Measurements from ENCODE around the gene TMEM14A.
"Not testable (repeated sequence)": the region's sequence is repeated elsewhere in the genome, so short reads cannot be mapped to it uniquely, and the experiment has no call there.

The TMEM14A gene

GRCh38 chr6:52686878-52687699 is 16.2 kb downstream of the TMEM14A start:
- TF ChIP-seq POLR2AphosphoS5 (IDR thresholded peaks at IDR 0.05; ENCODE audit: low read depth, low read length) (no peak), PAX5 (IDR thresholded peaks at IDR 0.05; ENCODE audit: insufficient read depth, low read length, severe bottlenecking) (no peak), POLR2A (IDR thresholded peaks at IDR 0.05; ENCODE audit: low read depth, low read length) (no peak), POU2F2 (IDR thresholded peaks at IDR 0.05; ENCODE audit: low read depth, low read length) (no peak), SPI1 (IDR thresholded peaks at IDR 0.05; ENCODE audit: low read depth, low read length) (no peak), TAF1 (IDR thresholded peaks at IDR 0.05; ENCODE audit: low read depth, low read length) (no peak)
- no peak for FAIRE-seq

GRCh38 chr6:52689857-52690256 is 18.9 kb downstream of the TMEM14A start:
- TF ChIP-seq POLR2A (IDR thresholded peaks at IDR 0.05; ENCODE audit: low read depth, low read length) (no peak), PAX5 (IDR thresholded peaks at IDR 0.05; ENCODE audit: insufficient read depth, low read length, severe bottlenecking) (no peak), SPI1 (IDR thresholded peaks at IDR 0.05; ENCODE audit: low read depth, low read length) (no peak), POLR2AphosphoS5 (IDR thresholded peaks at IDR 0.05; ENCODE audit: low read depth, low read length) (no peak), TAF1 (IDR thresholded peaks at IDR 0.05; ENCODE audit: low read depth, low read length) (no peak), POU2F2 (IDR thresholded peaks at IDR 0.05; ENCODE audit: low read depth, low read length) (no peak)
- FAIRE-seq (peak; percentile 20), DNase-seq (ENCODE audit: insufficient read length, low spot score) (no peak)

More at GRCh38 chr6:52686878-52687699, 16.2 kb downstream of the TMEM14A start:
- DNase-seq (ENCODE audit: insufficient read length, low spot score), result no peak

GRCh38 chr6:52691718-52692117 is 20.8 kb downstream of the TMEM14A start:
- TF ChIP-seq TAF1 (IDR thresholded peaks at IDR 0.05; ENCODE audit: low read depth, low read length) (no peak), POLR2A (IDR thresholded peaks at IDR 0.05; ENCODE audit: low read depth, low read length) (no peak), SPI1 (IDR thresholded peaks at IDR 0.05; ENCODE audit: low read depth, low read length) (no peak), POLR2AphosphoS5 (IDR thresholded peaks at IDR 0.05; ENCODE audit: low read depth, low read length) (no peak), POU2F2 (IDR thresholded peaks at IDR 0.05; ENCODE audit: low read depth, low read length) (no peak), PAX5 (IDR thresholded peaks at IDR 0.05; ENCODE audit: insufficient read depth, low read length, severe bottlenecking) (no peak)
- FAIRE-seq (no peak), DNase-seq (ENCODE audit: insufficient read length, low spot score) (no peak)

- TF ChIP-seq POU2F2 (IDR thresholded peaks at IDR 0.05; ENCODE audit: low read depth, low read length) (no peak), TAF1 (IDR thresholded peaks at IDR 0.05; ENCODE audit: low read depth, low read length) (no peak), SPI1 (IDR thresholded peaks at IDR 0.05; ENCODE audit: low read depth, low read length) (no peak), POLR2AphosphoS5 (IDR thresholded peaks at IDR 0.05; ENCODE audit: low read depth, low read length) (no peak), POLR2A (IDR thresholded peaks at IDR 0.05; ENCODE audit: low read depth, low read length) (no peak), PAX5 (IDR thresholded peaks at IDR 0.05; ENCODE audit: insufficient read depth, low read length, severe bottlenecking) (no peak)
- FAIRE-seq (no peak), DNase-seq (ENCODE audit: insufficient read length, low spot score) (no peak)
Measured at GRCh38 chr6:52693773-52694172, 22.9 kb downstream of the TMEM14A start.

- FAIRE-seq (no peak), DNase-seq (ENCODE audit: insufficient read length, low spot score) (no peak)
- no peak for TF ChIP-seq POLR2AphosphoS5 (IDR thresholded peaks at IDR 0.05; ENCODE audit: low read depth, low read length)
- TF ChIP-seq POU2F2 (IDR thresholded peaks at IDR 0.05; ENCODE audit: low read depth, low read length), result no peak
- TF ChIP-seq PAX5 (IDR thresholded peaks at IDR 0.05; ENCODE audit: insufficient read depth, low read length, severe bottlenecking), result no peak
- TF ChIP-seq POLR2A (IDR thresholded peaks at IDR 0.05; ENCODE audit: low read depth, low read length), result no peak
- TF ChIP-seq SPI1 (IDR thresholded peaks at IDR 0.05; ENCODE audit: low read depth, low read length), result no peak
- TF ChIP-seq TAF1 (IDR thresholded peaks at IDR 0.05; ENCODE audit: low read depth, low read length), result no peak
Measured at GRCh38 chr6:52694404-52694803, 23.5 kb downstream of the TMEM14A start.

GRCh38 chr6:52696418-52696817 is 25.5 kb downstream of the TMEM14A start:
- DNase-seq (ENCODE audit: insufficient read length, low spot score) (no peak), FAIRE-seq (no peak)
- no peak for TF ChIP-seq POLR2A (IDR thresholded peaks at IDR 0.05; ENCODE audit: low read depth, low read length)
- TF ChIP-seq SPI1 (IDR thresholded peaks at IDR 0.05; ENCODE audit: low read depth, low read length), result no peak

- TF ChIP-seq SPI1 (IDR thresholded peaks at IDR 0.05; ENCODE audit: low read depth, low read length), result no peak
- no peak for TF ChIP-seq POLR2A (IDR thresholded peaks at IDR 0.05; ENCODE audit: low read depth, low read length)
- TF ChIP-seq POU2F2 (IDR thresholded peaks at IDR 0.05; ENCODE audit: low read depth, low read length), result no peak
- no peak for TF ChIP-seq POLR2AphosphoS5 (IDR thresholded peaks at IDR 0.05; ENCODE audit: low read depth, low read length)
- TF ChIP-seq TAF1 (IDR thresholded peaks at IDR 0.05; ENCODE audit: low read depth, low read length), result no peak
- TF ChIP-seq PAX5 (IDR thresholded peaks at IDR 0.05; ENCODE audit: insufficient read depth, low read length, severe bottlenecking), result no peak
- FAIRE-seq, result no peak
- DNase-seq (ENCODE audit: insufficient read length, low spot score), result no peak
Measured at GRCh38 chr6:52697903-52698302, 27.0 kb downstream of the TMEM14A start.

GRCh38 chr6:52704060-52704459 is 33.1 kb downstream of the TMEM14A start:
- FAIRE-seq, result no peak
- no peak for TF ChIP-seq POLR2A (IDR thresholded peaks at IDR 0.05; ENCODE audit: low read depth, low read length)
- TF ChIP-seq SPI1 (IDR thresholded peaks at IDR 0.05; ENCODE audit: low read depth, low read length), result no peak
- no peak for TF ChIP-seq TAF1 (IDR thresholded peaks at IDR 0.05; ENCODE audit: low read depth, low read length)
- TF ChIP-seq POLR2AphosphoS5 (IDR thresholded peaks at IDR 0.05; ENCODE audit: low read depth, low read length), result no peak
- no peak for TF ChIP-seq POU2F2 (IDR thresholded peaks at IDR 0.05; ENCODE audit: low read depth, low read length)
- no peak for TF ChIP-seq PAX5 (IDR thresholded peaks at IDR 0.05; ENCODE audit: insufficient read depth, low read length, severe bottlenecking)
- DNase-seq (ENCODE audit: insufficient read length, low spot score), result no peak

GRCh38 chr6:52704781-52705502 is 34.0 kb downstream of the TMEM14A start:
- FAIRE-seq; DNase-seq (ENCODE audit: insufficient read length, low spot score): not testable (repeated sequence)

Data from GM12891 (cell line).